Heart right ventricle (tissue), 16 donors: ENCODE data around the gene NEIL3. TPM values are rescaled to one million over a fixed set of nuclear protein-coding genes. Genes with fewer than 3 reads are reported as not detected.

Experiments
- ATAC-seq, 8 donors: fragments of 200-7000 bp; cut with Tn5 transposase; one replicate each; pipeline ENCODE4 v1.9.1; 2020; ENCODE audit warnings: mild to moderate bottlenecking in 8 of 8, moderate library complexity in 8 of 8, moderate number of reproducible peaks in 1 of 8
- DNase-seq, 2 donors: peaks; one replicate each; pipeline ENCODE4 v3.0.0-alpha.2; 2020
- H3K27ac ChIP-seq, 10 donors: fragments of 200-600 bp; sonication (generic) in 2 of 10; one replicate each; pipeline versions ENCODE4 v1.5.0 to v1.8.0; 2020 to 2022; ENCODE audit warnings: mild to moderate bottlenecking in 3 of 10
- H3K27me3 ChIP-seq, 7 donors: fragments of 200-600 bp; one replicate each; pipeline ENCODE4 v1.8.0; 2021 to 2022; ENCODE audit warnings: mild to moderate bottlenecking in 2 of 7
- H3K36me3 ChIP-seq, 9 donors: fragments of 200-600 bp; sonication (generic) in 1 of 9; one replicate each; pipeline versions ENCODE4 v1.5.0 to v1.8.0; 2020 to 2022; ENCODE audit warnings: mild to moderate bottlenecking in 2 of 9
- H3K4me1 ChIP-seq, 9 donors: fragments of 200-600 bp; sonication (generic) in 1 of 9; one replicate each; pipeline versions ENCODE4 v1.5.0 to v1.8.0; 2020 to 2022; ENCODE audit warnings: mild to moderate bottlenecking in 4 of 9
- H3K4me3 ChIP-seq, 10 donors: fragments of 200-600 bp; sonication (generic) in 2 of 10; one replicate each; pipeline versions ENCODE4 v1.5.0 to v1.8.0; 2020 to 2022; ENCODE audit warnings: mild to moderate bottlenecking in 7 of 10, moderate library complexity in 2 of 10
- H3K9me3 ChIP-seq, 11 donors: fragments of 200-600 bp in 10 of 11; sonication (generic) in 2 of 11; one replicate each; pipeline versions ENCODE4 v1.5.0 to v1.8.0; 2013 to 2022; ENCODE audit warnings: mild to moderate bottlenecking in 2 of 11, control low read depth in 1 of 11, moderate library complexity in 1 of 11
- CTCF ChIP-seq, 9 donors: fragments of 200-600 bp; sonication (generic) in 2 of 9; IDR thresholded peaks; one replicate each; pipeline versions ENCODE4 v1.5.0 to v1.8.0; 2021 to 2022; ENCODE audit warnings: antibody characterized with exemption in 9 of 9, mild to moderate bottlenecking in 5 of 9, moderate library complexity in 1 of 9
- WGBS, 2 donors: extraction: QIAGEN DNeasy Blood & Tissue Kit; methylation state at CpG; one replicate each; pipeline ENCODE4 v1.1.7; 2013; ENCODE audit warnings: inconsistent platforms in 1 of 2; 5-methylcytosine and 5-hydroxymethylcytosine counted together
- intact Hi-C, 10 donors: fragments of 100-400 bp; cut with DNase I; formaldehyde crosslinking; loops; one replicate each; pipeline versions ENCODE4 v1.11.1 to v1.14.2; 2022
- long read RNA-seq, 3 donors: library from polyadenylated mRNA; unstranded; transcript quantifications; one replicate each; pipeline ENCODE4 v2.0.0, GENCODE V29; 2020 to 2021
- polyA plus RNA-seq, 2 donors: library from polyadenylated mRNA; stranded (reverse); fragments of 200-250 nt; gene quantifications; one replicate each; pipeline ENCODE4 v1.2.3, GENCODE V29; 2013
- total RNA-seq, 10 donors: library from RNA; stranded (reverse); fragmentation: NEBNext Ultra II Directional in 3 of 10; extraction: Animal tissue kit (Norgen Biotek cat#: 25700) in 3 of 10; gene quantifications; one replicate each; pipeline versions ENCODE4 v1.2.1 to v1.2.4, GENCODE V29; 2021 to 2023
- donor health status: Arrhythmogenic right ventricular cardiomyopathy.
- donor health status: ischemic (EF 13 %, LVEDD 7.1; RV severe dilation, severe dysfunction).
- donor health status: healthy with polysubstance abuse.
- donor health status: DM: no; HTN: yes; CAD: no.
- donor health status: DM: no; HTN: no; CAD: no.
- donor health status: ischemic (EF 25% LVEDD 6.9; RV normal size, moderate dysfunction).
- donor health status: ischemic (EF 25% LVEDD 5.7; RV mildly dilated, moderate dysfunction).
- donor health status: healthy.
- donor health status: DM: yes; HTN: yes; CAD: no.
- donor health status: Ischemic cardiomyopathy.
- donor health status: ischemic (EF 35%, LVEDD 5.7; RV mildly dilated, moderate dysfunction).
- donor health status: nonischemic (EF 11% LVEDD 7.7; RV severe dilation, severe dysfunction).
- donor health status: DM: yes; HTN: yes; CAD: no.
- donor health status: PGD.
- donor health status: ischemic (EF 29% LVEDD 5.4; RV normal size, mild dysfunction).
- donor health status: nonischemic (EF 23%, LVEDD 6.1; RV moderate dilation, normal function).

Gene NEIL3
- total RNA-seq (under 1 TPM in 6 of 10 donors, not detected in 4; 0.11 to 0.88 (median 0.38) TPM), polyA plus RNA-seq (under 1 TPM in 1 of 2 donors, not detected in 1; 0.03 TPM)
- long read RNA-seq, donor 1, result 0 reads
- long read RNA-seq, donor 2, result 0 reads
- long read RNA-seq, donor 3, result 0 reads

- H3K27me3 ChIP-seq, result no peaks in the 10 kb centered on the region
- 0% methylated on average over 52 of the region's 52 CpGs for WGBS, 2 donors
- peaks cover 0 to 33% (median 9%) of the 10 kb centered on the region in 9 donors for H3K4me1 ChIP-seq
- no peaks in the 10 kb centered on the region for H3K36me3 ChIP-seq
- DNase-seq, result peak; percentile 91 to 94
- peak within 1 kb of the TSS in 9 of 10 donors; percentile 45 to 79 (median 63) for H3K4me3 ChIP-seq
- peak; percentile 97 to 99 (median 98) for ATAC-seq
- no peaks in the 10 kb centered on the region for H3K9me3 ChIP-seq
- intact Hi-C loops, result loop anchor here in 1 of 10 donors (5.0 to 10.0 kb wide), 2 partner anchors 133 to 1115 kb away; partner anchors contain the start of genes AGA and SPATA4
- no peak for TF ChIP-seq CTCF (IDR thresholded peaks at IDR 0.05)
- peak within 1 kb of the TSS in 1 of 10 donors; percentile 64 for H3K27ac ChIP-seq
These were observed at the start of gene NEIL3 for GRCh38 chr4:177309522-177310371. Gene NEIL3, plus strand, starts transcription at chr4:177309874. Its CDS starts 80 bp downstream, at chr4:177309954.

DNA sequence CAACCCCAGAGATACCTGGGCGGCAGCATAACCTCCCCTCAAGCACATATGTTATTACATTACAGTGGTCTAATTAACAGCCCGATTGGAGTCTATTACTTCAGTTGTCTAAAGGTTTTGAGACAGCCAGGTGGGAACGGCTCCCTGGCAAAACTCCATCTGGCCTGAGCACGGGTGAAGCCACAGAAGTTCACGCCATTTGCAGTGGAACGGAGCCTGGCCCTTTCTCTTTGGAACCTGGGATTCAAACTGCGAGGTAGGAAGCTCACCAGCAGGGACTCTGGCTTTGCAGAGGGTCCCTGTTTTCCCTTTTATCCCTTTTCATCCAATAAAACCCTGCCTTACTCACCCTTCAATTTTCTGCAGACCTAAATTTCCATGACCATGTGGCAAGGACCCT, 45.9 kb upstream of the NEIL3 start:
- DNase-seq (no peak), ATAC-seq (no peak)
- no peaks in the 10 kb centered on the region for H3K4me1 ChIP-seq
- no peak overlapping the region for H3K27ac ChIP-seq
- H3K9me3 ChIP-seq, result peaks cover 0 to 4% (median 0%) of the 10 kb centered on the region in 11 donors
- intact Hi-C loops, result no loop called here
- H3K4me3 ChIP-seq, result no peak overlapping the region
- H3K27me3 ChIP-seq, result peaks cover 0 to 3% (median 0%) of the 10 kb centered on the region in 7 donors
- H3K36me3 ChIP-seq, result no peaks in the 10 kb centered on the region
- no peak for TF ChIP-seq CTCF (IDR thresholded peaks at IDR 0.05)
- 88 to 89% methylated on average over 7 of the region's 7 CpGs for WGBS, 2 donors

DNA sequence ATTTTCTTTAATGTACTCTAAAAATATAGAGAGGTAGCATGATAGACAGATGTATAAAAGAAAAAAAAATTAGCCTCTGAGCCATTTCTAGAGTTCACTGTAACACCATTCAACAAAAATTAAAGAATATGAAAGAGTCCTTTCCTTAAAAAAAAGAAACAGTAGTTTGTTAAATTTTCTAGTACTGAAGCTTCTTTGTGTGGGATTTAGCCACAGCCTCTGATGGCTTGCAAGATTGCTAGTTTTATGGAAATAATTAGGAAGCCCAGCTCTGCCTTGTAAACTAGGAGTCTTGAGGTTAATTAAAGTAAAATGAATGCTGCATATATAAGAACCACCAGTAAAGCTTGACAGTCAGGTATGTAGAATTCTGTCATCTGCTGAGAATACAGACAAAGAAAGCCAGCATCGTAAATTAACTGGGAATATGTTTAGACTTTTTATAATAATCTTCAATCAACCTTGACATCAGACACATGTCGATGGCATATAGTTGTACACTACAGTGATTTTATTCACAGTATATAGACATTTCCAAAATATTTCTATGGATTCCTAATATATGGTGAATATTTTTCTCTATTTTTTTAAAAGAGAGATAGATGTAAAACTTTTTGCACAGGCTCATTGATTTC, 44.8 kb upstream of the NEIL3 start:
- intact Hi-C loops, result no loop called here
- H3K27me3 ChIP-seq, result peaks cover 0 to 3% (median 0%) of the 10 kb centered on the region in 7 donors
- no peaks in the 10 kb centered on the region for H3K36me3 ChIP-seq
- no peak overlapping the region for H3K4me3 ChIP-seq
- ATAC-seq (no peak), DNase-seq (no peak)
- no peaks in the 10 kb centered on the region for H3K4me1 ChIP-seq
- no peaks in the 10 kb centered on the region for H3K9me3 ChIP-seq
- TF ChIP-seq CTCF (IDR thresholded peaks at IDR 0.05), result no peak
- WGBS, 2 donors, result 47 to 48% methylated on average over 2 of the region's 2 CpGs
- no peak overlapping the region for H3K27ac ChIP-seq

- TF ChIP-seq CTCF (IDR thresholded peaks at IDR 0.05), result no peak
- intact Hi-C loops, result no loop called here
- WGBS, 2 donors, result 87 to 93% methylated on average over 3 of the region's 3 CpGs
- DNase-seq, result no peak
- H3K4me1 ChIP-seq, result no peaks in the 10 kb centered on the region
- no peak overlapping the region for H3K4me3 ChIP-seq
- ATAC-seq, result no peak
- H3K27ac ChIP-seq, result no peak overlapping the region
- no peaks in the 10 kb centered on the region for H3K36me3 ChIP-seq
- no peaks in the 10 kb centered on the region for H3K9me3 ChIP-seq
- H3K27me3 ChIP-seq, result peaks cover 0 to 3% (median 0%) of the 10 kb centered on the region in 7 donors
These were observed 43.9 kb upstream of the NEIL3 start for GRCh38 chr4:177265729-177266128.
